ENCODE data around the gene EPAS1.

Gene EPAS1

DNA sequence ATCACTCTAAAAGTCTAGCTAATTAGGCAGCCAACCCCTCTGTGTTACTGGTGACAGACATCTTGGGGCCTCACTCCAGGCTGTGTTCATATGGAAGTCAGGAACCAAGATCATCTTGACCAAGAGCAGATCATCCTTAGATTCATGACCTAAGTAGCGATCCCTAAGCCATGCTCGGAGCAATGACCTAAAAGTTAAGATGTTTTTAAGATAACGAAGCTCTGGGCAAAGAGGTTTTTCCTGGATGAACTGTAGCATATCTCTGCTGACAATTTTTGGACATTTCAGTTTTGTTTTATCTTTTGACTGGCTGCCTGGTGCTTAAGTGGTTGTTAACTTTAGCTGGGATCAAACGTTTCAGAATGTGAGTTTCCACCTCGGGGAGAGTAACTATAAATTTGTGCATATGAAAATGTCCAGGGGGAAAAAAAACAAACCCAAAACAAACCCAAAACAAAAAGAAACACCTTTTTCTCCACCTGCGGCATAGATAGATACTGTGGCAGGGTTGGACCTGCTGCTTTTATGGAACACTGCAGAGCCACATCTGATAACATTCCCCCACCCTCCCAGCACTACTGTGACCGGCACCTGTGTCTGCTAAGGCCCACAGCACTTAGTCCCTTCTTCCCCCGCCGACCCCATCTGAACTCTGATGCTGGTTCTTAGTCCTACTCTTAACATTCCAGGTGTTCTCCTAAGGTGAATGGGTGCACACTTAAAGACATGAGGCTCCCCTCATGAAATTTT lies 45.5 kb downstream of the EPAS1 start:
- no peak for FAIRE-seq

GRCh38 chr2:46344706-46345105 lies 47.5 kb downstream of the EPAS1 start:
- no peak for FAIRE-seq

- no peak for FAIRE-seq
Observed at GRCh38 chr2:46345775-46346174, 48.6 kb downstream of the EPAS1 start.

- FAIRE-seq, result no peak
Observed at GRCh38 chr2:46346719-46347118, 49.5 kb downstream of the EPAS1 start.

- FAIRE-seq, result no peak
Observed at GRCh38 chr2:46347648-46348280, 50.6 kb downstream of the EPAS1 start.

DNA sequence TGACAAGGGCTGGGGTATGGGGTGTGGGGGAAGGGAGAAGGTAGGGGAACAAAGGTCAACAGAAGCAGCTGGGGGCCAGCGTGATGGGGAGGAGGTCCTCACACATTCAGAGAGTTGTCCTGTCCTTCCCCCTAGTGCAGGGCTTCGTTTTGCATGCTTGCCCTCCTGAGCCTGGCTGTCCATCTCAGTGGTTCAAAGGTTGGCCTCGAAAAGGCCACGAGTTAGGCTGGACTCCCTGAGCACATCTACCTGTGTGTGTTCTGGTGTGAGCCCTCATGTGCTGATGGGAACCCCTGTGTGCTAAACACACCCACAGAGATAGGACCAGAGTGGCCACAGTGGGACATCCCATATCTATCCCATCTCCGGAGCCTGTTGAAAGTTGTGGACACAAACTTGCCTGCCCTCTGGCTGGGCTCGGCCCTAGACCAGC lies 51.9 kb downstream of the EPAS1 start:
- FAIRE-seq, result no peak

GRCh38 chr2:46350029-46350689 lies 53.0 kb downstream of the EPAS1 start:
- FAIRE-seq, result no peak

GRCh38 chr2:46351098-46351749 lies 54.0 kb downstream of the EPAS1 start:
- no peak for FAIRE-seq

GRCh38 chr2:46351750-46352138 lies 54.5 kb downstream of the EPAS1 start:
- no peak for FAIRE-seq

DNA sequence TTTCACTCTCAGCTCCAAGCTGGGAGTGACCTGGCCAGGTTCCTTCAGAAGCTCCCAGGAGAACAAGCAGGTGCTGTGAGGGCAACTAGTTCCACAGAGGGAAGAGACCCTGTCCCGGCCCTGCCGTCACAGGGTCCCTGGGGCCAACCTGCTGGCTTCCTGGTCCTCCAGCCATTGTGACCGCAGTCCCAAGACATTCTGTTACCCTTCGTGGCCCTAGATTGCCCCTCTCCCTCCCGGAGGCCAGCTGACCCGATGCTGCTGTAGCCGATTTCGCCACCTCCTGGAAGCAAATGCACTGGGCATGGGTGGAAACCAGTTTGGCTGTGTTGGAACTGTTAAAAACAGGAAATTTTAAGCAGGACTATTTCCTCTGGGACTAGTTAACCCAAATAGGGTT lies 55.4 kb downstream of the EPAS1 start:
- FAIRE-seq, result no peak

GRCh38 chr2:46353509-46353908 lies 56.3 kb downstream of the EPAS1 start:
- no peak for FAIRE-seq

- no peak for FAIRE-seq
Observed at GRCh38 chr2:46355756-46356155, 58.5 kb downstream of the EPAS1 start.

DNA sequence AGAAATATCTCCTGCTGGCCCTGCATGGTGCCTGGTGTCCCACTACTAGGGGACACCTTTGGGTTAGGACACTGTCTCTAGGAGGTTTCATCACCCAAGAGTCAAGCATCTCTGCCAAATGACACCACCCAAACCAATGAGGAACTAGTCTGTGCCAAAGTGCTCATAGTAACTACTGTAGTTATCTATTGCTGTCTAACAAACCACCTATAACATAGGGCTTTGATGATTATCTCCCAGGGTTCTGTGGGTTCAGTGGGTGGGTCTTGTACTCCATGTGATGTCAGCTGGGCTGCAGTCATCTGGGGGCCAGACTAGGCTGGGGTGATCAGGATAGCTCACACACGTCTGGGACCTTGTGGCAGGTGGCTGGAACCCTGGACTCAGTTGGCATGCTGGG lies 59.8 kb downstream of the EPAS1 start:
- FAIRE-seq, result no peak

DNA sequence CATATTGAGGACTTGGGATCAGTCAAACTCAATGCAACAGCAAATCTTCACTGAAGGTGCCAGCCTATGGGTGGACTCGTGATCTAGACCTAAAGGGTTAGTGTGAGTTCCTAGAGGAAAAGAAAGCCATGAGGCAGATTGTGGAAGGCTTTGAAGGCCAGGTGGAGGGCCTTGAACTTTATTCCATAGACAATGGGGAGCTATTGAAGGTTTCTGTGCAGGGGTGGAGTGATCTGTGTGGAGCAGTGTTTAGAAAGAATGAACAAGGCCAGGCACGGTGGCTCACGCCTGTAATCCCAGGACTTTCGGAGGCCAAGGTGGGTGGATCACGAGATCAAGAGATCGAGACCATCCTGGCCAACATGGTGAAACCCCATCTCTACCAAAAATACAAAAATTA lies 61.5 kb downstream of the EPAS1 start:
- no peak for FAIRE-seq

GRCh38 chr2:46360303-46360702 lies 63.1 kb downstream of the EPAS1 start:
- FAIRE-seq, result no peak

- FAIRE-seq, result no peak
Observed at GRCh38 chr2:46361920-46362666, 64.9 kb downstream of the EPAS1 start.

GRCh38 chr2:46362667-46363012 lies 65.4 kb downstream of the EPAS1 start:
- FAIRE-seq, result no peak

DNA sequence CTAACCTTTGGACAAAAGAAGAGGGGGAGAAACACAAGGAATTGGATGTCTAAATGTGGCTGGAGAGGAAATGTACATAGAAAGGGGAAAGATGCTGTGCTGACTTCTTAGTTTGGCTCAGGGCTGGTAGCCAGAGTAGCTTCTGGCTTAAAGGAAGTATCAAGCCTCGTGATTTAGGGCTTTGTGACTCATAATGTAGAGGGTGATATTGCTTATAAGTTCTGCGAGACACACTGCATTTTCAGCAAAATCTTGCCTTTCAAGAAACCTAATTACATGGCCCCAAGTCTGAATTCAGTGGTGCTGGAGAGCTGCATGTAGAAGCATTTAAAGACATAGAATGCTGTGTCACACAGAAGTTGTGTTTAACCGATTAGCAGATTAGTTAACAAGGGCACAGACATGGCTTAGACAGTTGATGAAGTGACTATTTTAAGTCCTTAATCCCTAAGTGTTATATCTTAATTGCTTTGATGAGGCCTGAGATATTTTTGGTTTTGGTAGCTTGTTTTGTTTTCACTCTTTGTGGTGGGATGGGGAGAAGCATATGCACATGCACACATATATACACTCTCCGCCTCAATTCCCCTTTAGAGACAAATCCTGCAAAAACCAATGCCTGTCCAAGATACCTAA lies 66.4 kb downstream of the EPAS1 start:
- no peak for FAIRE-seq

- peak; percentile 82 for FAIRE-seq
Observed at GRCh38 chr2:46364797-46365457, 67.7 kb downstream of the EPAS1 start.

- FAIRE-seq, result no peak
Observed at GRCh38 chr2:46365913-46366667, 68.9 kb downstream of the EPAS1 start.

GRCh38 chr2:46366668-46367052 lies 69.5 kb downstream of the EPAS1 start:
- FAIRE-seq, result no peak
